GM20431 (cell line): ENCODE data around the gene PLEKHA5.
"Not testable (repeated sequence)": the region's sequence is repeated elsewhere in the genome, so short reads cannot be mapped to it uniquely, and the experiment has no call there.

Source experiments
- in situ Hi-C: fragments of 300-500 bp; cut with MseI, MboI; formaldehyde crosslinking; loops from one replicate; pipeline ENCODE4 v1.15.0; 2020; ENCODE audit warnings: low sequenced_read_pairs; ENCODE audit not compliant: unreplicated experiment

Gene PLEKHA5

DNA sequence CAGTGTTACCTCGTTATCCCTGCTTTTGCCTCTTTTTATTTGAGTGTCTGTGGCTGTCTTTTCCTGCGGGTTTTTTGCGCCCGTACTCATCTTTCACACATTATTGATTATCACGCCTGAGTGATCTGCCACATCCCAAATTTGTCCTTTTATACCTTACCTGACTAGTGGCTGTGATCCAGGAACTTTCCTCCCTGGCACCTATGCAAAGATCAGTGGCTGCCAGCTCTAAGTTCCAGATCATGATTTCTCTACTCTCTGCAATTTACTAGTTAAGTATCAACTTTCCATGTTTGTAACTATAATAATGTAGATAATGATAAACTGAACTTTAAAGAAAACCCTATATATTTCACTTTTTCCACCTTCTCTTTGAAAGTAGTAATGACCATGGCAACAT lies 36.9 kb downstream of the PLEKHA5 start:
- in situ Hi-C loops, result no loop called here

DNA sequence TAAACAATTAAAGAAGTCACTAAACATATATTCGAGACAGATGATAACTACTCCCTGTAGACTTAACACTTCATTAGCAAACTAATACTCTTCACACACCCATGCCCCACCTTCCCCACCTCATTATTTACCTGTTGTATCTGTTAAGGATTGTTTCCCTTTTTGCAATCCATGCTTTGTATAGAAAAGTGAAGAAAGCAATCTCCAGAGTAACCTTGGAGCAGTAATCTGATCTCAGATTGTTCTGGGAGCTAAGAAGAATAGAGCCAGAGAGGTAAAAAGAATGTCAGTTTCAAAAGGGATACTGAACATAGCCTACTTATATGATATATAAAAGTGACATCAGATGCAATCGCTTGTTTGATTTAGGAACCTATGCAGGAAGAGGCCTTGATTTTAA lies 37.4 kb downstream of the PLEKHA5 start:
- in situ Hi-C loops, result no loop called here

DNA sequence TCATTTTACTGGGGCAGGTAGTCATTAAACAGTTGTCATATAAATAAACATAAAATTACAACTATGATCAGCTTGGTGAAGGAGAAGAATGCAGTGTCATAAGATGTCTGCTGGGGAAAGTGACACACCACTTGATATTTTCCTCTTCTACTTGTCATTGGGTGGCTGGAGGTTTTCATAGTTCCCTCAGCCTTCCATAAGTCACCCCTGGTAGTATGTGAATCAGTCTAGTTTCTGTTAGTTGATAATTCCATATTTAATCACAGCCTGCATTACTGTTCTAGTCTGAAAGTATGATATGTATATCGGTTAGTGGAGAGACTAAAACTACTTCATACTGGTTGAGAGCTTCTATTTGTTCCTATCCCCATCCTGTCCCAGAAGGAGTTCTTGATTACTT lies 38.2 kb downstream of the PLEKHA5 start:
- in situ Hi-C loops, result no loop called here

DNA sequence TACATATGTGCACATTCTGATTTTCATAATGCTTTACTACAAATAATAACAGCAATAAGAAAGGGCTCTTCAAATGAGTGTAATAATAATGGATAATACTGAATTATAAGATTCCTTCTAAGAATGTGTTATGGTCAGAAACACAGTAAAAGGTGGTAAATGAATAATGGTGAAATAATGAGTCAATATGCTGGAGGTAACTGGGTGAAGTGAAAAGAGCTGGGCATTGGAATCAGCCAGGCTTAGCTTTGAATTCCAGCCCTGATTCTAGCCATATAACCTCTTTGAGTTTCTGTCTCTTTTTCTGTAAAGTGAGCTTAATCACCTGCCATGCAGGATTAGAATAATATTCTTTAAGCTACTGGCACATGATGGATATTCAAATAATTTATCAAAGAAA lies 39.1 kb downstream of the PLEKHA5 start:
- in situ Hi-C loops, result no loop called here

DNA sequence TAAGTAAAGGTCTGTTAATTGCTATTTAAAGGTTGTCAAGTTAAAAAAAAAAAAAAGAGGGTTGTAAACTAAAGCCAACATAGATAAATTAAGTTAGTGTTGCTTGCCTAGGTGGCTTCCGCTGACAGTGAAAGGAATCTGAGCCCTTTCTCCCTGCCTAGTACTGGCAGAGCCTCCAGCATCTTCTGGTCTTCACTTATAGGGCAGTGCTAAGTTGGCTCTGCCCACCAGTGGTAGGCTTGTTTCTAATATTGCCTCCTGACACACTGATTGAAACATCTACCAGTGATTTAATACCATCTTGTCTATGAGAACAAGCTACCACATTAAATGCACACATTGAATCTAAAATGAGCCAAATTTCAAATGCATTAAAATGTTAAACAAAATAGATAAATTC lies 39.7 kb downstream of the PLEKHA5 start:
- in situ Hi-C loops, result no loop called here

DNA sequence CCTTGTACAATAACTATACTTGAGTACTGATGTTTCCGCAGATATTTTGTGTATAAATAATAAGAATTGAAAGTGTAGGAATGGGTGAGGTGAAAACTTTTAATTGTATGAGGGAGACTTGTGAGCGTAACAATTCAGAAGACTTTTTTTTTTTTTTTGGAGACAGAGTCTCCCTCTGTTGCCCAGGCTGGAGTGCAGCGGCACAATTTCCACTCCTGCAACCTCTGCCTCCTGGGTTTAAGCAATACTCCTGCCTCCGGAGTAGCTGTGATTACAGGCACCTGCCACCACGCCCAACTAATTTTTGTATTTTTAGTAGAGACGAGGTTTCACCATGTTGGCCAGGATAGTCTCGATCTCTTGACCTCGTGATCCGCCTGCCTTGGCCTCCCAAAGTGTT lies 40.8 kb downstream of the PLEKHA5 start:
- in situ Hi-C loops, result not testable (repeated sequence)

DNA sequence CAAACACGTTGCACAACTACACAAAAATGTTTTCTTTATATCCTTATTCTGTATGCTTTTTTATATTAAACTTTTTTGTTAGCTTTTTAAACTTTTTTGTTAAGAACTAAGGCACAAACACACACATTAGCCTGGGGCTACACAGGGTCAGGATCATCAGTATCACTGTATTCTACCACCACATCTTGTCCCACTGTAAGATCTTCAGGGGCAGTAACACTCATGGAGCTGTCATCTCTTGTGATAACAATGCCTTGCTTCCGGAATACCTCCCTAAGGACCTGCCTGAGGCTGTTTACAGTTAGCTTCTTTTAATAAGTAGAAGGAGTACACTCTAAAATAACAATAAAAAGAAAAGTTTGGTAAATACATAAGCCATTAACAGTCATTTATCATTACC lies 42.2 kb downstream of the PLEKHA5 start:
- in situ Hi-C loops, result no loop called here

DNA sequence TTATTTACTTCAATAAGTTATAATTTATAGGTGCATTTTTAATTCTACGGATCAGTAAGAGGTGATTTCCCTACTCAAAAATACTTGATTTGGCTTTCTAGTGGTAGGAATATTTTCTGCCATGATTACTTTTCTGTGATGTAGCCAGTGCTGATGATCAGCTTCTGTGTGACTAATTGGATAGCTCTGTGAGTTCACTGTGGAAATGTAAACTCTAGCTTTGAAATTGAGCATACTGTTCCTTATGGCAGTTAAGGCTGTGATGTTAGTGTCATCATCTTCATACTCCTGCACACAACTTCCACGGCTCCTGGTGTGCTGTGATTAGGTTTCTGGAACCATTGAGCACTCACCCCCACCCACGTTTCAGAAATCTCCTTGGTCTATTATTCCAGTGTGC lies 48.2 kb downstream of the PLEKHA5 start:
- in situ Hi-C loops, result no loop called here

DNA sequence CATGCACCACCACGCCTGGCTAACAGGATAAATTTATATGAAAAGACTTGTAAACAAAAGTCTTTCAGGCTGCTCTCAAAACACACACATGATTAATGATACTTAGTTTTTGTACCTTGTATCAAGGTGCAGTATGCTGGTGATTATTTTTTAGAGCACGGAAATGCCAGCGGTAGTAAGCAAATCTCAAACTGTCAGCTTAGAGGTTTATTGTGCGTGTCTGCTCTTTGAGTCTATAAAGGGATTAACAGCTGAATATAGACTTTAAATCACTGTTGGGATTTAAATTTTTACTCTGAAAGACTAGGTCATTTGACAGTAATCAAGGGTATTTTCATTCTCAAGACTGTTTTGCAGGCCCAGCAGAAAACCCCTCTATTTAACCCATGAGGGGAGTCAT lies 50.5 kb downstream of the PLEKHA5 start:
- in situ Hi-C loops, result no loop called here

DNA sequence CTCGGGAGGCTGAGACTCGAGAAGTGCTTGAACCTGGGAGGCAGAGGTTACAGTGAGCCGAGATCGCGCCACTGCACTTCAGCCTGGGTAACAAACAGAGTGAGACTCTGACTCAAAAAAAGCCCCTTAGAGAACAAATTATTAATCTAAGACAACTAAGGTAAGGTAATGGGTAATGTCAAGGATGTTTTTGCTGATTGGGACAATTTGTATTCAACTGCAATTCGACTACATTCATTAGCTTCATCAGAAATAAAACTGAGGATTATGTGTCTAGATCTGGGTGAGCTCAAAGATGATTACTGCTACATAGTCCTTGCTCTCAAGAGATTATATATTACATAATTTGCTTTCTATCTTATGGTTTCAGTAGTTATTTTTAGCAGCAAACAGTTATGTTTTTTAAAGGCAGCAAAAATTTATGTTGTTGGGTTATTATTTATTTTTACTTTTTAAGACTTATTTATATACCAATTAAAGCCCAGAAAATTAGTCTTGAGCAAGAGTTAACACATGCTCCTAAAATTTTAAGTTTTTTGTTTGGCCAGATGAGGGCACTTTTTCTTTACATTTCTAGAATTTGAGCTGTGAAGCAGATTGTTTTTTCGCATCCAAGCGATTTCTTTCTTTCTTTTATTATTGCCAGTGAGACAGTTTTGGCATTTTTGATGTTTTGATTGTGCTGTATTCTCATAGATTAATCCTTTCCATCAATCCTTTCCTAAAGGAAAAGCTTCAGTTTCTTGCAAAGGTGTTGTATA lies 52.3 kb downstream of the PLEKHA5 start:
- in situ Hi-C loops, result no loop called here

DNA sequence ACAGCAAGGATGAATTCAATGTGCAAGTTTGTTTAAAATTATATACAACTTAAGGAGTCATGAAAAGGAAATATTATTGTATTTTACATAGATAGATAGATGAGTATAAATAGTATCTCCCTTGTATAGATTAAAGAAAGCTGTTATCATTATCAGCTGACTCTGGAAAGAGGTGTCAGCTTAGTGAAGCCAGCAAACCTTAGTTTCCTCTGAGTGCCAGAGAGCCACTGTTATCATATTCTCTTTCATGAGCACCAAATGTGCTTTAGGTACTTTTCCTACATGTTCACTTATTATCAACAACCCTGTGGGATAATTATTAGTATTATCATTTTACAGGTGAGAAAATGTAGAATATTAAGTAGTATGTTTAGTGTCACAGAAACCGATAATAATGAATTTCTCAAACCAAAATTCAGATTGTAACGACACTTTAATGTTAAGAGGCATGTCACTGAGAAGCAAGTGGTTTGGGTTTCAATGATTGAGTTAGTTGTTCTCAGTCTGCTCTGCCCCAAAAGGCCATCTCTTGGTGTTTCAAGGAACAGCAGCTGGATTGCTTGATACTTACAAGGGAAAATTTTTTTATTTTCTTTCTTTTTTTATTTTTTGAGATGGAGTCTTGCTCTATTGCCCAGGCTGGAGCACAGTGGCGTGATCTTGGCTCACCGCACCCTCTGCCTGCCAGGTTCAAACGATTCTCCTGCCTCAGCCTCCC lies 53.7 kb downstream of the PLEKHA5 start:
- in situ Hi-C loops, result no loop called here

DNA sequence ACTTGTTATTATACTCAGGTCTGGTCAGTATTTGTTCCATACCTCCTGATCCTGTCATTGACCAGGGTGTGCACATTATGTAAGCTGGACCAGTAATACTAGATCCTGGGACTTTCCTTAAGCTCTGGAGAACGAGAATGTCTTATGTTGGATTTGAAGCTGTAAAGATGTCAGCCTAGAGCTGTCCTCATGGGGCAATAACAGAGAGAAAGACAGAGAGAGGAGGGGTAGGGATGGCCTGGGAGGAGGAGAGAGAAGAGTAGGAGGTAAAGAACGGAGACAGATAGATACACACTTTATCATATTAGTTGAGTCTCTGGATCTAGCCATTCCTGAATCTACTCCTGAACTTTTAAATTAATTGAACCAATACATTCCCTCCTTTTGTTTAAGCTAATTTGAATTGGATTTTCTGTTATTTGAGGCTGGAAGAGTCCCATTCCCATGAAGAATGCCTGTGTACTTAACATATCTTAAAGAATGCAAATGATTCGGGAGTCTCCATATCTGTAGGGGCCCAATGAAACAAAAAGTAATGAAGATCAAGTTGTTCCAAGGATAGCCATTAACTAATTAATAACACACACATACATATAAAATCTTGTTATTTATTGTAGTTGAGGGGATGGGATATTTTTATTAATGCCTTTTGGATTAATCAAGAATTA lies 55.9 kb downstream of the PLEKHA5 start:
- in situ Hi-C loops, result no loop called here

DNA sequence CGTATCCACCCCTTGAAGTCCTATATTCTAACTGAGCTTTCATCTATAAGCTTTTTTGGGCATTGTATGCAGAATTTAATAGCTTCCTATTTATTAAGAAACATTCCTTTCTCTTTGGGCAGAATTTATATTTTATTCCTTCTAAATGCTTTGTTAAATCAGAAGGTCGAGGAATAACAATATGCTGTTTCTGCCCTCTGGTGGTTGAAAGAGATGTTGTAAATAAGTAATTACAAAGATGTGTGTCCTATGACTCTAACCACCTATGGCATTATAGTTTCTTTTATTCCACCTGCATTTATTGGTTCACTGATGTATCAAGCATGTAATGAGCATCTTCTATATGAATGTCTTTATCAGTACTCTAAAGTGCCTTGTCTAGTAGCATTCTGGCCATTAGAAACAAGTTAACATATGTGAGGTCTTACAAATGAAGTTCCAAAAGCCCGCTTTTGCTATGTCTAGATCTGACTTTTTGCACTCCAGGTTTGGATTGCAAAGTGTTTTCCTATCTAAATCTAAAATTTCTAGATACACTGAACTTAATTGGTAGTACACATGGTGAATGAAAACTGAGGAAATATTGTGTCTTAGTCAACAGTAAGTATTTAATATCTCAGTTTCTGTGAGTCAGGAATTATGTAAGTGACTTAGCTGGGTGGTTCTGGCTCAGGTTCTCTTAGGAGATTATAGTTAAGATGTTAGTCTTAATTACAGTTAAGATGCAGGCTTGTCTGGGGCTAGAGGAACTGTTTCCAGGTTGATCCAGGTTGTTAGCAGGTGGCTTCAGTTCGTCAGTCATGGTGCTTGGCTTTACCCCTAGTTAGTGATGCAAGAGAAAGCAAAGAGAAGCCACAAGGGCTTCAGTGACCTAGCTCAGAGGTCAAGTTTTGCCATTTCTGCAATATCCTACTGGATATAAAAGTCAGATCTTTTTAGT lies 57.5 kb downstream of the PLEKHA5 start:
- in situ Hi-C loops, result no loop called here

DNA sequence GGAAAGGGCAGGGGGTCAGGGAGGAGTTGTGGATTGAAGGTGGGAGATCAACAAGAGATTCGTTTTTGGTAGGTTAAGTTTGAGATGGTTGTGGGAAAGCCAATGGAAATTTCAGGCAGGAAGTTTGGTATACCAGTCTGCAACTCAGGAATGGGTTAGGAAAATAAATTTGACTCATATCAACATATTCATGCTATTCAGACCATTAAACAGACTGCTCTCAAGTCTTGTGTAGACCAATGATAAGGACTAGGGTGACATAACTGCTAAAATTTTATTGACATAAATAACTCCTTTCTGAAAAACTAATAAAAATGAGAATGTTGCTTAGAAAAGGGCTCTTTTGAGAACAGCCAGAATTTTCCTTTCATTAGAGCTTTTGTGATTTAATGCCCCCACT lies 60.0 kb downstream of the PLEKHA5 start:
- in situ Hi-C loops, result no loop called here

DNA sequence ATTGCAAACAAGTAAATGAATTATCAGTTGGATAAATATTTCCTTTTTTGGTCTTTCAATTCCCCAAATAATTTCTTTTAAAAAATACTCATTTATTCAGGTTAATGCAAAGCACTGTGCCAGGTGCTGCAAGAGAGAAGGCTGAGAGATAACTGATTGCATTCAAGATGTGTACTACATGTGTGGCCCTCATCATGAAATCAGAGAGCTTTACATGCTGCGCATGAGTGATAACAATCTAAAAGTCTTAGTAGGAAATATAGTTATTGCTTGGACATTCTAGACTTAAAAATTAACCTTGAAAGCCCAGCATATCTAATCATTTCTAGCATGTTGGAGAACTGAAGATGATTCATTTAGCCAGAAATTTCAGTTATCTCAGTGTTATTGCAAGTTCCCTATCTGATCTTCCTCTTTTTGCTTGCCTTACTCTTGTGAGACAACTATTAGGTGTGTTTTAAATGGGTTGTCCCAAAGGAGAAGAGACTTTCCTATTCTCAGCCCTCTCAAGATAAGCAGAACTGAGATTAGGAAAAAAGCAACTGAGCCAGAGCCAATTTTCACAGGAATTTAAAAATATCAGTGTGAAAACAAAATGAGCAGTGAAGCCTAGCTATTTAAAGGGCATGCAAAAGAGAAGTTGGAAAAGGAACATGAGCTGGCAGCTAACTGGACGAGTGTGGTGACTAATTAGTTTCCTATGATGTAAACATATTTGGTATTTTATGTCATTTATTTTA lies 60.9 kb downstream of the PLEKHA5 start:
- in situ Hi-C loops, result no loop called here

DNA sequence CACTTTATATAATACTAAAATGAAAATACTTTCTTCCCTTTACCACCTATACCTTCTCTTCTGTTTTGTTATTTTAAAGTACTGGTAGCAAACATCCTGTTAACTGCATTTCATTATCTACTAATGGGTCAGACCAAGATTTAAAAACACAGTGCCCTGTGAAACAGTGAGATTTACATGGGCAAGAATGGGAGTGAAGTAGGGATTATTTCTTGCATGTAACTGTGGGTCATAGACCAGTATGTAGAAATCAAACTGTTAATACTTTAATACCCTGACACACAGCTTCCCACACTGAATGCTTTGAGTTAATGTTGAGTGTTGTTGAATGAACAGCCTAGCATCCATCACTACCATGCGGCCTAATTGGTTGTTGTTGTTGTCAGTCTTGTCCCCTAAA lies 61.6 kb downstream of the PLEKHA5 start:
- in situ Hi-C loops, result no loop called here

DNA sequence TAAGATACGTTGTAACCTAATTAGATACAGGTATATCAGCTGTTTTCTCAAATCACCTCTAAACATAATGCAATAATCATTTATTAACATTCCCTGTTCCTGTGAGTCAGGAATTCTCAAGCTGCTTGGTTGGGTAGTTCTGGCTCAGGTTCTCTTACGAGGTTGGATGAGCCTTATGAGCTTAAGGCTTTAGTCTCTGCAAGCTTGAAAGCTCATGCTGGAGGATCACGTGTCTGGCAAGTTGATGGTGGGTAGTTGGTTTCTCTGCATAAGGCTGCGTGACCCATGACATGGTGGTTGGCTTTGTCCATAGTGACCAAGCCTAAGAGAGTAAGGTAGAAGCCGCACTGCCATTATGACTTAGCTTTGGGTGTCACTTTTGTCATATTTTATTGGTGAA lies 62.0 kb downstream of the PLEKHA5 start:
- in situ Hi-C loops, result no loop called here

DNA sequence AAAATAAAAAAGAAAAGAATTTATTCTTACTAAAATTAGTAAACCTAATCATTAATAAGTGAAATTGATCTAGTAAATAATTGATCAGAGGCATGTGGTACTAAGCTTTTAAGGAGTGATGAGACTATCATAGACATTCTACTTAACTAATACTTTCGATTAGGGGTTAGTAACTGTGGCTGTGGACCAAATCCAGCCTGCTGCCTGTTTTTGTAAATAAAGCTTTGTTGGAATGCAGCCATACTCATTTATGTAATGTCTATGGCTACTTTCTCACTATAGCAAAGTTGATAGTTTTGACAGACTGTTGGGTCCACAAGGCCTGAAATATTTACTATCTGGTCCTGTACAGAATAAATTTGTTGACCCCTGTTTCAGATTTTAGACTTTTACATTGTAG lies 63.2 kb downstream of the PLEKHA5 start:
- in situ Hi-C loops, result no loop called here

DNA sequence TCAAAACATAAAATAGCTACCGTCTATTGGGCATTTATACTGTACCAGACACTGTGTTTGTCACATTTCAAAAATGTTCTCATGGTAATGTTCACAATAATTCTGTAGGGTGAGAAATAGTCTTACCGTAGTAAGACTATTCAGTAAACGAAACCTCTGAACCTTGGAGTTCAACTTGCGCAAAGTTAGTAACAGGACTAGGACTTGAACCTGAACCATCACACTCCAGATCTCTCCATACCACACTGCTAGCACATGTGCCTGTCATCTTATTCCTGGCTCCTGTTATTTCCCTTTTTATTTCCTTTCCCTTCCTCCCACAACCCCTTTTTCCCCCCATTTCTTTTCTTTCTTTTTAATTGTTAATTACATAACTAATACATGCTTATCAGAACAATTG lies 65.4 kb downstream of the PLEKHA5 start:
- in situ Hi-C loops, result no loop called here
